Measurements from ENCODE around the gene FADS6. TPM values are rescaled to one million over a fixed set of nuclear protein-coding genes. Genes with fewer than 3 reads are reported as not detected.

The FADS6 gene
- total and polyA plus RNA-seq, 10 of the 15 experiments (the other 5 are each of a cell fraction or from before 2014, with no cell fraction given): not detected

DNA sequence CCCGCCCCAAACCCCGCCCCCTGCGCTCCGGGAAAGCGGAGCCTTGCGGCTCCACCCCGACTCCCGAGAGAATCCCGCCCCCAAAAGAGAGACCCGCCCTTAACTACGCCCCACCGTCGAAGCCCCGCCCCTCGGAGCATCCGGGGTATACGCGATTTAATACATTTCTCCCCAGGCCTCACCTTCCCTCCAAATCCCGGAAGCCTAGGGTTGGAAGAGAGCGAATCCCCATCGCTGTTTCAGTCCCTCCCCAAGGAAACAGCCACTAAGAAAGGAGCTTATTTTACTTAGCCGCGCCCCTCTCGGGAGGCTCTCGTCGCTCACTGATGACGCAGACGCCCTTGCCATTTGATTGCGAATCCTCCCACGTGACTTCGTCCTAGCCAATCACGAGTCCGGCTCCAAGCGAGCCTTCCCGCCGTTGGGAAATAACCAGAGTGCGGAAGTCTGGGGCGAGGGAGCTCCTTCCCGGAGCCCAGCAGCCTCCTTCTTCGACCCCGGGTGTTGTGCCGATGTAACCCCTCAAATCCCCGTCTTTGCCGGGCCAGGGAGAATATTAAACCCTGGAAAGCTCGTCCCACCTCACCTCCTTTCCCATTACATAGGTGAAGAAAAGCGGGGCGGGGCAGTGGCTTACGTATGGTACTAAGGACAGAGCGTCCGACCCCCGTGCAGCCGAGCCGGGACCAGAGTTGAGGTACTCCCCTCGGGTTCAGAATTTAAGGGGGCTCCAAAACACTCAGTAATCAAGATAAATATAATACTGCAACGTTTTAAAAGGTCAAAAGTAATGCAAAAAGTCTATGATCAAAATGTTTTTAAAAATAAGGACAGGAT lies 20.2 kb downstream of the FADS6 start (continued):
- TF ChIP-seq, protein P1, sequence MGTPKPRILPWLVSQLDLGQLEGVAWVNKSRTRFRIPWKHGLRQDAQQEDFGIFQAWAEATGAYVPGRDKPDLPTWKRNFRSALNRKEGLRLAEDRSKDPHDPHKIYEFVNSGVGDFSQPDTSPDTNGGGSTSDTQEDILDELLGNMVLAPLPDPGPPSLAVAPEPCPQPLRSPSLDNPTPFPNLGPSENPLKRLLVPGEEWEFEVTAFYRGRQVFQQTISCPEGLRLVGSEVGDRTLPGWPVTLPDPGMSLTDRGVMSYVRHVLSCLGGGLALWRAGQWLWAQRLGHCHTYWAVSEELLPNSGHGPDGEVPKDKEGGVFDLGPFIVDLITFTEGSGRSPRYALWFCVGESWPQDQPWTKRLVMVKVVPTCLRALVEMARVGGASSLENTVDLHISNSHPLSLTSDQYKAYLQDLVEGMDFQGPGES (IDR thresholded peaks at IDR 0.05): peak; percentile 76
- TF ChIP-seq STAT3 (IDR thresholded peaks at IDR 0.05; ENCODE audit: low read depth, low read length) (no peak), CREB1 (IDR thresholded peaks at IDR 0.05; ENCODE audit: low read depth) (peak; percentile 100), SMAD1 (IDR thresholded peaks at IDR 0.05; ENCODE audit: low read depth, partially characterized antibody) (peak; percentile 81), MXI1 (IDR thresholded peaks at IDR 0.05; ENCODE audit: low read depth, low read length) (peak; percentile 69), ESRRA (IDR thresholded peaks at IDR 0.05; ENCODE audit: low read length) (peak; percentile 62; the same call in 1 of the 2 replicates), IRF4 (IDR thresholded peaks at IDR 0.05; ENCODE audit: low read depth, low read length) (0 out of 2 replicates have a peak, but pooled peaks have one; percentile 28), ASH2L (IDR thresholded peaks at IDR 0.05; ENCODE audit: borderline replicate concordance, low read depth) (no peak), SPI1 (IDR thresholded peaks at IDR 0.05; ENCODE audit: borderline replicate concordance, insufficient read depth, low read depth, low read length) (peak; percentile 36; the same call in 1 of the 2 replicates), WRNIP1 (IDR thresholded peaks at IDR 0.05; ENCODE audit: borderline replicate concordance, low read depth, low read length) (0 out of 2 replicates have a peak, but pooled peaks have one; percentile 69), IKZF2 (IDR thresholded peaks at IDR 0.05) (peak; percentile 80 to 91), MYC (IDR thresholded peaks at IDR 0.05; ENCODE audit: insufficient read depth, insufficient read length, insufficient replicate concordance, low read length, severe bottlenecking) (no peak), ZNF207 (IDR thresholded peaks at IDR 0.05; ENCODE audit: borderline replicate concordance) (peak; percentile 74; the same call in 1 of the 2 replicates), POU2F2 (IDR thresholded peaks at IDR 0.05; ENCODE audit: borderline replicate concordance, low read depth, low read length) (peak; percentile 88; the same call in 2 of the 3 replicates), POLR2AphosphoS2 (IDR thresholded peaks at IDR 0.05; ENCODE audit: low read depth, low read length) (peak; percentile 90), ATF7 (IDR thresholded peaks at IDR 0.05; ENCODE audit: low read depth) (peak; percentile 64; the same call in 1 of the 2 replicates), TCF3 (IDR thresholded peaks at IDR 0.05; ENCODE audit: borderline replicate concordance, insufficient read depth, low read depth, low read length) (peak; percentile 47; the same call in 1 of the 2 replicates), ZNF217 (IDR thresholded peaks at IDR 0.05) (no peak), GATAD2B (conservative IDR thresholded peaks at IDR 0.05; ENCODE audit: low read depth) (peak; percentile 72), IKZF1 (conservative IDR thresholded peaks at IDR 0.05) (peak; percentile 88; the same call in 1 of the 2 replicates), MTA2 (IDR thresholded peaks at IDR 0.05; ENCODE audit: low read depth) (peak; percentile 36; the same call in 1 of the 2 replicates), TCF12 (IDR thresholded peaks at IDR 0.05; ENCODE audit: low read depth, low read length) (peak; percentile 53; the same call in 1 of the 2 replicates), CBFB (IDR thresholded peaks at IDR 0.05; ENCODE audit: low read depth) (peak; percentile 76), RFX5 (IDR thresholded peaks at IDR 0.05; ENCODE audit: low read depth, low read length) (peak; percentile 58), BACH1 (IDR thresholded peaks at IDR 0.05; ENCODE audit: borderline replicate concordance) (peak; percentile 56; the same call in 1 of the 2 replicates)
- TF ChIP-seq, protein P2, sequence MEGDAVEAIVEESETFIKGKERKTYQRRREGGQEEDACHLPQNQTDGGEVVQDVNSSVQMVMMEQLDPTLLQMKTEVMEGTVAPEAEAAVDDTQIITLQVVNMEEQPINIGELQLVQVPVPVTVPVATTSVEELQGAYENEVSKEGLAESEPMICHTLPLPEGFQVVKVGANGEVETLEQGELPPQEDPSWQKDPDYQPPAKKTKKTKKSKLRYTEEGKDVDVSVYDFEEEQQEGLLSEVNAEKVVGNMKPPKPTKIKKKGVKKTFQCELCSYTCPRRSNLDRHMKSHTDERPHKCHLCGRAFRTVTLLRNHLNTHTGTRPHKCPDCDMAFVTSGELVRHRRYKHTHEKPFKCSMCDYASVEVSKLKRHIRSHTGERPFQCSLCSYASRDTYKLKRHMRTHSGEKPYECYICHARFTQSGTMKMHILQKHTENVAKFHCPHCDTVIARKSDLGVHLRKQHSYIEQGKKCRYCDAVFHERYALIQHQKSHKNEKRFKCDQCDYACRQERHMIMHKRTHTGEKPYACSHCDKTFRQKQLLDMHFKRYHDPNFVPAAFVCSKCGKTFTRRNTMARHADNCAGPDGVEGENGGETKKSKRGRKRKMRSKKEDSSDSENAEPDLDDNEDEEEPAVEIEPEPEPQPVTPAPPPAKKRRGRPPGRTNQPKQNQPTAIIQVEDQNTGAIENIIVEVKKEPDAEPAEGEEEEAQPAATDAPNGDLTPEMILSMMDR (IDR thresholded peaks at IDR 0.05 in 2 of 3, conservative IDR thresholded peaks at IDR 0.05 in 1 of 3; ENCODE audit: control insufficient read depth in 2 of 3, extremely low read depth in 1 of 3, insufficient read depth in 1 of 3, low read depth in 3 of 3, low read length in 3 of 3): no peak
- TF ChIP-seq, protein P3, sequence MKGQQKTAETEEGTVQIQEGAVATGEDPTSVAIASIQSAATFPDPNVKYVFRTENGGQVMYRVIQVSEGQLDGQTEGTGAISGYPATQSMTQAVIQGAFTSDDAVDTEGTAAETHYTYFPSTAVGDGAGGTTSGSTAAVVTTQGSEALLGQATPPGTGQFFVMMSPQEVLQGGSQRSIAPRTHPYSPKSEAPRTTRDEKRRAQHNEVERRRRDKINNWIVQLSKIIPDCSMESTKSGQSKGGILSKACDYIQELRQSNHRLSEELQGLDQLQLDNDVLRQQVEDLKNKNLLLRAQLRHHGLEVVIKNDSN (IDR thresholded peaks at IDR 0.05; ENCODE audit: borderline replicate concordance, extremely low read length, insufficient read depth, low read depth, low read length): peak; percentile 94

Measured in GM12878 (cell line).